OCI-LY7 (cell line): ENCODE measurements around the gene FAM174B. TPM values are rescaled to one million over a fixed set of nuclear protein-coding genes. Genes with fewer than 3 reads are reported as not detected.
"Not testable (repeated sequence)": the region's sequence is repeated elsewhere in the genome, so short reads cannot be mapped to it uniquely, and the experiment has no call there.

ENCODE experiments used
- BruUV-seq: library from RNA; stranded (reverse); fragments of 400-500 nt; replicated peaks from 2 replicates; lab custom pipeline; 2021; lab: Mats Ljungman, UMichigan
- CTCF ChIA-PET: fragments of 300-600 bp; sonication (Branson Sonifier 250); formaldehyde crosslinking; loops from one replicate; lab custom pipeline; 2022; ENCODE audit warnings: antibody characterized with exemption; ENCODE audit not compliant: unreplicated experiment; lab: Charles Lee
- POLR2A ChIA-PET: fragments of 300-600 bp; sonication (Branson Sonifier 250); formaldehyde crosslinking; loops from one replicate; lab custom pipeline; 2022; ENCODE audit warnings: antibody characterized with exemption; lab: Charles Lee
- DNase-seq: peaks from one replicate; pipeline ENCODE4 v3.0.0-alpha.2; 2015; ENCODE audit warnings: low spot score
- H2AFZ ChIP-seq: fragments of 200-600 bp; sonication (generic), shearing (Covaris generic); 2 replicates; pipeline ENCODE4 v1.6.1; 2014; ENCODE audit warnings: mild to moderate bottlenecking, antibody characterized with exemption, low read length, moderate library complexity
- H3K27ac ChIP-seq: fragments of 200-600 bp; sonication (generic); 2 replicates; pipeline ENCODE4 v1.5.1; 2014; ENCODE audit warnings: mixed run types, low read depth, mild to moderate bottlenecking, moderate library complexity, low read length, inconsistent platforms; ENCODE audit not compliant: poor library complexity, severe bottlenecking
- H3K36me3 ChIP-seq: fragments of 200-600 bp; sonication (generic); 2 replicates; pipeline ENCODE4 v1.6.1; 2014; ENCODE audit warnings: mild to moderate bottlenecking, antibody characterized with exemption, low read length, moderate library complexity, mixed read lengths; ENCODE audit not compliant: insufficient read depth
- H3K4me1 ChIP-seq: fragments of 200-600 bp; sonication (generic); 2 replicates; pipeline ENCODE4 v1.5.1; 2014; ENCODE audit warnings: mild to moderate bottlenecking, low read length; ENCODE audit not compliant: insufficient read depth, poor library complexity, severe bottlenecking
- H3K4me2 ChIP-seq: fragments of 200-600 bp; sonication (generic); 2 replicates; pipeline ENCODE4 v1.6.1; 2014; ENCODE audit warnings: mild to moderate bottlenecking, low read length
- H3K4me3 ChIP-seq: fragments of 200-600 bp; sonication (generic); 2 replicates; pipeline ENCODE4 v1.5.1; 2014; ENCODE audit warnings: mild to moderate bottlenecking, low read depth, low read length; ENCODE audit not compliant: poor library complexity, severe bottlenecking
- H3K79me2 ChIP-seq: fragments of 200-600 bp; sonication (generic); 2 replicates; pipeline ENCODE4 v1.6.1; 2016; ENCODE audit warnings: low read depth, mild to moderate bottlenecking, low read length, moderate library complexity, mixed read lengths; ENCODE audit not compliant: insufficient read depth
- H3K9me2 ChIP-seq: fragments of 200-600 bp; sonication (generic); 2 replicates; pipeline ENCODE4 v1.6.1; 2016; ENCODE audit warnings: mild to moderate bottlenecking, low read length, mixed read lengths; ENCODE audit not compliant: insufficient read depth
- H3K9me3 ChIP-seq: fragments of 200-600 bp; sonication (generic); 2 replicates; pipeline ENCODE4 v1.6.1; 2014; ENCODE audit warnings: mild to moderate bottlenecking, mixed run types, low read length, mixed read lengths
- H4K20me1 ChIP-seq: fragments of 200-600 bp; sonication (generic); 2 replicates; pipeline ENCODE4 v1.6.1; 2014; ENCODE audit warnings: mild to moderate bottlenecking, antibody characterized with exemption, low read length, moderate library complexity, mixed read lengths; ENCODE audit not compliant: insufficient read depth
- CTCF ChIP-seq: fragments of 200-600 bp; sonication (generic); conservative IDR thresholded peaks from 2 replicates; pipeline ENCODE4 v1.5.1; 2014; ENCODE audit warnings: mild to moderate bottlenecking, antibody characterized with exemption, low read length, moderate library complexity, mixed read lengths
- EZH2phosphoT487 ChIP-seq: fragments of 200-600 bp; sonication (generic); IDR thresholded peaks from 2 replicates; pipeline ENCODE4 v1.6.1; 2018; ENCODE audit warnings: low read depth, borderline replicate concordance, mild to moderate bottlenecking, mixed run types, antibody characterized with exemption, low read length, moderate library complexity, mixed read lengths
- intact Hi-C: fragments of 100-400 bp; cut with micrococcal nuclease; formaldehyde crosslinking; loops from one replicate; pipeline ENCODE4 v1.10.0; 2022; ENCODE audit not compliant: unreplicated experiment
- total RNA-seq, 2 experiments: library from RNA; depleted of rRNA in 1 of 2; stranded (reverse); fragments of >200 nt in 1 of 2; shearing (Covaris generic) in 1 of 2; gene quantifications; 2 replicates each; pipeline ENCODE4 v1.2.3, GENCODE V29; 2014 to 2022

FAM174B gene
- total RNA-seq, 2 experiments from 2014 or later = 1.3 to 24.4 TPM

- CTCF ChIA-PET = no interaction called here
- POLR2A ChIA-PET = no interaction called here
- BruUV-seq = no TSS peak
Observed at GRCh38 chr15:92608866-92609700, 46.5 kb downstream of the FAM174B start.

DNA sequence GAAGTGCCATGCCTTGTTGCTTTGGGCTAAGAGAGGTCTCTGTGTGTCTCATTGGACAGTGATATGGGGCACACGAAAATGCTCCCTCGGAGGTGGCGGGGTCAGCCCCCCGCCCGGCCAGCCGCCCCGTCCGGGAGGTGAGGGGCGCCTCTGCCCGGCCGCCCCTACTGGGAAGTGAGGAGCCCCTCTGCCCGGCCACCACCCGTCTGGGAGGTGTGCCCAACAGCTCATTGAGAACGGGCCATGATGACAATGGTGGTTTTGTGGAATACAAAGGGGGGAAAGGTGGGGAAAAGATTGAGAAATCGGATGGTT lies 48.8 kb downstream of the FAM174B start:
- POLR2A ChIA-PET, H3K79me2 ChIP-seq, DNase-seq, H3K9me3 ChIP-seq, H4K20me1 ChIP-seq, H3K36me3 ChIP-seq, intact Hi-C loops, H3K4me1 ChIP-seq, CTCF ChIA-PET, H3K27ac ChIP-seq, H3K9me2 ChIP-seq, H2AFZ ChIP-seq, BruUV-seq, H3K4me2 ChIP-seq, H3K4me3 ChIP-seq: not testable (repeated sequence)

More at GRCh38 chr15:92608866-92609700, 46.5 kb downstream of the FAM174B start:
- Histone ChIP-seq H3K4me1 (no peaks in the 10 kb centered on the region), H3K4me3 (no peak overlapping the region), H4K20me1 (no peaks in the 10 kb centered on the region), H3K9me2 (no peaks in the 10 kb centered on the region), H3K36me3 (no peaks in the 10 kb centered on the region), H2AFZ (no peak overlapping the region), H3K79me2 (no peaks in the 10 kb centered on the region), H3K27ac (no peak overlapping the region), H3K9me3 (no peaks in the 10 kb centered on the region), H3K4me2 (no peak overlapping the region)
- DNase-seq = no peak
- no peak for TF ChIP-seq EZH2phosphoT487
- TF ChIP-seq CTCF = no peak
- intact Hi-C loops = no loop called here

DNA sequence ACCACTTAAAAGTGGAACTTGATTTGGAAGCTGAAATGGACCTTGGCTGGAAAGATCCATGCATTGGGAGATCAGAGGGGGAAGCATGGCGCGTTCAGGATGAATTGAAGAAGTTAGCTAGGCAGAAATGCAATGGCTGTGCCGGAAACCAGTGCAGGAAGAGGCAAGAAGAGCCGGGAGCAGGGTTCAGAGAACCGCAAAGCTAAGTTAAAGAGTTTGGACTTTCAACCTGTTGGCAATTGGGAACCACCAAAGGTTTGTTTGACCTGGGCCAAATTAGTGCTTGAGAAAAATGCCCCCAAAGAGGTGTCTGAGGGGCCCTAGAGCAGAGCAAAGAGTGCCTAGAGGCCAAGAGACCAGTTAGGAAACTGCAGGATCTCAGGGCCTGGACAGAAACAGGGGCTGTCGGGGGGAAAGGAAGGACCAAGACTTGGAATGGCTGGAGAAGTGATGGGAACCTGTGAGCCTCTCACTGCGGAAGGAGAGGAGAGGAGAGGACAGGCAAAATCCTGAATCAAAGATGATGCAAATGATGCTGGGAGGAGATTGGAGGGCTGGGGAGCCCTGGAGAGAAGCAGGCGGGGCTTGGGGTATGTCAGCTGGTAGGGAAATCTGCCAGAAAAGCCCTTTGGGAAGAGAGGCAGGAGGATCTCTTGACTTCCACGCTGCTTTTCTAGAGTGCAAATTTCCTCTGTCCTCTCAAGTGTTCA lies 49.3 kb downstream of the FAM174B start:
- Histone ChIP-seq H3K79me2 (no peaks in the 10 kb centered on the region), H3K9me3 (no peaks in the 10 kb centered on the region), H3K4me1 (no peaks in the 10 kb centered on the region), H2AFZ (no peak overlapping the region), H3K4me2 (no peak overlapping the region), H3K36me3 (no peaks in the 10 kb centered on the region), H3K4me3 (no peak overlapping the region), H3K9me2 (no peaks in the 10 kb centered on the region), H4K20me1 (no peaks in the 10 kb centered on the region), H3K27ac (no peak overlapping the region)
- no TSS peak for BruUV-seq
- CTCF ChIA-PET = no interaction called here
- DNase-seq = no peak
- intact Hi-C loops = no loop called here
- POLR2A ChIA-PET = no interaction called here
- TF ChIP-seq EZH2phosphoT487 (no peak), CTCF (no peak)
